ENCODE measurements around the gene PPM1B.
"Not testable (repeated sequence)": the region's sequence is repeated elsewhere in the genome, so short reads cannot be mapped to it uniquely, and the experiment has no call there.

PPM1B gene

GRCh38 chr2:44255704-44256103 lies 87.0 kb downstream of the PPM1B start:
- DNase-seq = not testable (repeated sequence)

GRCh38 chr2:44257802-44258201 lies 89.1 kb downstream of the PPM1B start:
- DNase-seq = not testable (repeated sequence)

DNA sequence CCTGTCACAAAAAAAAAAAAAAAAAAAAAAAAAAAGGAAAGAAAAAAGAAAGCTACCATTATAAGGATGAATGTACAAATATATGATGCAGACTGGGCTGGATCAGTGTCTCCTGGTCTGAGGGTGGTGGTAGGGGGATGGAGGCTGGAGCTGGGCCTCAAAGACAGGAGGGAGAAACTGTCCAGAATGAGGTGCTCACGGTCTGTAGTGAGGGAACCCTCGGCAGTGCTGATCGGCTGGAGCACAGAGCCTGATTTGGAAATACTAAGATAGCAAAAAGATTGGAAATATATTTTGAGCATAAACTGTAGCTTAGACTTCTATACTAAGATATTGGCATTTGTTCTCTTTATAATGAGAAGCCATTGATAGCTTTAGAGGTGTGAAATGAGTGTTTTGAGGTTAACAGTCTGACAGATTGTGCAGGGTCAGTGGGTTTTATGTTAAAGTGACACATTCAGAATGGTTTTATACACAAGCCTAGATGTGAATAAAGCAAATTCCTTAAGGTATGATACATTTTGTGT lies 98.7 kb downstream of the PPM1B start:
- no peak for DNase-seq

DNA sequence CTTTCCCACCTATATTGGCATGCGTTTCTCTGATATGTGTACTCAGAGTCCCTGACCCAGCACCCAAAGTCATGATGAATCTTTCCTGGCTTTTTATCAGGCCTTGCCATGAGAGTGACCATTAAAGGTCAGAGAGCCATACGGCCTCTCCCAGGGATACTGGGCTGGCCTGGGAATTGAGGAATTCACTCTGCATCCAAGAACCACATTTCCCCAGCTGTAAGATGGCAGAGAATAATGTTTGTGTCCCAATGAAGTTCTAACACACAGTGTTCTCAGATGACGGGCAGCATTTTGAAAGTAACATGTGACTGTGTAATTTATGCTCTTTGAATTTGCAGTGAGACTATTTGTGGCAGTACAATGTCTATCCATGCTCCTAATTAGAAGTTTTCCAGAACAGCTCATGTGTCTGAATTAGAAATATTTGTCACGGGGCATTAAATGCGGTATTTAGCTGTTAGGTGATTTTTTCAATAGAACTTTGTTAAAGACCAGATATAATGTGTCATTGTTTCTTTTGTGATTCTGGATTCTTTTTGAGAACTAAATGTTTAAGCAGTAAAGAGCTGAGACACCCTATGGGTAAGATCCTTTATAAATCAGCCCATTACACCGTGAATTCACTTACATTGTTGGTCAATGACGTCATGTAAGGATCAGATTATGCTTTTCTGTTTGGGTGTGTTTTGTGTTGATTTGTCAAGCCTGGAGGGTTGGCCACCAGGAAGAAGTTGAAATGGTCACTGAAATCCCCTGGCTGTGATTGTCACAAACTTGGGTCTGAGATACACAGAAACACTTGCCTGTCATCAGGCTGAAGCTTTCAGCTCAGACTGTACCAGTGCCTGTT lies 99.3 kb downstream of the PPM1B start:
- peak; percentile 53 for DNase-seq

GRCh38 chr2:44269831-44270230 lies 101.2 kb downstream of the PPM1B start:
- no peak for DNase-seq

DNA sequence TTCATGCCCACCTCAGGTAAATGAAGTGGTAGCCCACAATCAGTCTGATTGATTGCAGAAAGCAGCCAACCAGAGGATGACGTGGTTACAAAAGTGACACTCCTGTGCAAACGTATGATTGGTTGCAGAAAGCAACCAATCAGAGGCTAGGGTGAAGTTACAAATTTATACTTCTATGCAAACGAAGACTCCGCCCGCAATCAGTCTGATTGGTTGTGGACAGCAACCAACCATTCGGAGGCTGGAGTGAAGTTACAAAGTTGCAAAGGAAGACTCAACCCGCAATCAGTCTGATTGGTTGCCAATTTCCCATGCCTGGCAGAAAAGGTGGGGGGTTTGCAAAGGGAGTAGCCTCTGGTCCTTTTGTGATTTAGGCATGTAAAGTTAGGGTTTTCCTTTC lies 102.6 kb downstream of the PPM1B start:
- DNase-seq = no peak

DNA sequence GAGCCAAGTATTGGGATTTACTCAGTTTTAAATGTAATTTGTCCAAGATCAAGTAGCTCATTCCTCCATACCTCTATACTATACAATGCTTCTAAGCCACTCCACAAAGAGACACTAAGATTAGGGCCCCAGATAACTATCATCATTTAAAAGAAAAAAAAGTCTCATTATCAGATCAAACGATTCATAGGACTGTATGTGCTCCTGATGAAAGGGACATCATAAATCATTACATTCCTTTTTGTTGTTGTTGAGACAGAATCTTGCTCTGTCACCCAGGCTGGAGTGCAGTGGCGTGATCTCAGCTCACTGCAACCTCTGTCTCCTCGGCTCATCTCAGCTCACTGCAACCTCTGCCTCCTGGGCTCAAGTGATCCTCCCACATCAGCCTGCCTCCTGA lies 104.4 kb downstream of the PPM1B start:
- no peak for DNase-seq

DNA sequence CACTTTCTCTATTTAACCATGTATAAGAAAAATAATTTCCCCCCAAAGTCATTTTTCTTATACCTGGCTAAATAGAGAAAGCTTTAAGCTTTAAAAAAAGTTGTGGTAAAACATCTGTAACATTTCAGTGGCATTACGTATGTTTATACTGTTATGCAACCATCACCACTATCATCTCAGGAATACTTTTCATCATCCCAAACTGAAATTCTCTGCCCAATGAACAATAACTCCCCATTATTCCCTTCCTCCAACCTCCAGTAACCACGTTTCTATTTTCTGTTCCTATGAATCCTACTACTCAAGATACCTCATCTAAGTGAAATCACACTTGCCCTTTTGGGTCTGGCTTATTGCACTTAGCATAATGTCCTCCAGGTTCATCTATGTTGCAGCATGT lies 104.9 kb downstream of the PPM1B start:
- peak; percentile 8 for DNase-seq

DNA sequence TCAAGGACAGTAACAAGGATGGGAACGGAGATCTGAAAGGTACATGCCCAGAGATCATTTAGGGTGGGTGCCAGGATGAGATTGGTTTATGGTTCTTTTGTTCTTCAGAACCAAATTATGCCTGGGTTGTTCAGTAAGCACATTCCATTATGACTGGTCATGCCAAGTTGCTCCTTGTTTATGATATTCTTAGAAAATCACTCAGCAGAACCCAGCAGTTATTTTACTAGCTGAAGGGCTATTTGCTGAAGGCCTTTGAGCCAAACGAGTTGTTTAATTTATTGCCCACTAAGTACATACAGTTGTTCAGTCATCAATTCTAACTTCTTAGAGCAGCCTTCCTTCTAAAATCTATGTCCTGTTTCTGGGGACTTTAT lies 107.2 kb downstream of the PPM1B start:
- peak; percentile 13 for DNase-seq

- DNase-seq = no peak
Observed at GRCh38 chr2:44277541-44277940, 108.9 kb downstream of the PPM1B start.

GRCh38 chr2:44280869-44281268 lies 112.2 kb downstream of the PPM1B start:
- DNase-seq = no peak
